ENCODE results near the gene WDR70.
"Not testable (repeated sequence)": the region's sequence is repeated elsewhere in the genome, so short reads cannot be mapped to it uniquely, and the experiment has no call there.

Gene WDR70

GRCh38 chr5:37637165-37637845 lies 258.2 kb downstream of the WDR70 start:
- in situ Hi-C loops (cut with HindIII; ENCODE audit: low sequenced_read_pairs) = no loop called here
- no peak overlapping the region for H3K4me3 ChIP-seq (ENCODE audit: low read depth, low read length)
- peak; percentile 5 for DNase-seq (ENCODE audit: low read depth)
- no peak for TF ChIP-seq CTCF (IDR thresholded peaks at IDR 0.05; ENCODE audit: low read depth, low read length, missing control alignments)

- in situ Hi-C loops (cut with HindIII; ENCODE audit: low sequenced_read_pairs) = no loop called here
- DNase-seq (ENCODE audit: low read depth) = no peak
- TF ChIP-seq CTCF (IDR thresholded peaks at IDR 0.05; ENCODE audit: low read depth, low read length, missing control alignments) = no peak
- no peak overlapping the region for H3K4me3 ChIP-seq (ENCODE audit: low read depth, low read length)
Observed at GRCh38 chr5:37638897-37639296, 259.8 kb downstream of the WDR70 start.

GRCh38 chr5:37640088-37640487 lies 261.0 kb downstream of the WDR70 start:
- no peak for TF ChIP-seq CTCF (IDR thresholded peaks at IDR 0.05; ENCODE audit: low read depth, low read length, missing control alignments)
- in situ Hi-C loops (cut with HindIII; ENCODE audit: low sequenced_read_pairs) = no loop called here
- no peak overlapping the region for H3K4me3 ChIP-seq (ENCODE audit: low read depth, low read length)
- no peak for DNase-seq (ENCODE audit: low read depth)

GRCh38 chr5:37641933-37642332 lies 262.8 kb downstream of the WDR70 start:
- in situ Hi-C loops (cut with HindIII; ENCODE audit: low sequenced_read_pairs) = no loop called here
- no peak for TF ChIP-seq CTCF (IDR thresholded peaks at IDR 0.05; ENCODE audit: low read depth, low read length, missing control alignments)
- DNase-seq (ENCODE audit: low read depth) = no peak
- no peak overlapping the region for H3K4me3 ChIP-seq (ENCODE audit: low read depth, low read length)

GRCh38 chr5:37645707-37646106 lies 266.6 kb downstream of the WDR70 start:
- no peak for DNase-seq (ENCODE audit: low read depth)
- in situ Hi-C loops (cut with HindIII; ENCODE audit: low sequenced_read_pairs) = no loop called here
- H3K4me3 ChIP-seq (ENCODE audit: low read depth, low read length) = no peak overlapping the region
- TF ChIP-seq CTCF (IDR thresholded peaks at IDR 0.05; ENCODE audit: low read depth, low read length, missing control alignments) = no peak

GRCh38 chr5:37654566-37654965 lies 275.4 kb downstream of the WDR70 start:
- H3K4me3 ChIP-seq (ENCODE audit: low read depth, low read length); in situ Hi-C loops (cut with HindIII; ENCODE audit: low sequenced_read_pairs); DNase-seq (ENCODE audit: low read depth): not testable (repeated sequence)

GRCh38 chr5:37657046-37657445 lies 277.9 kb downstream of the WDR70 start:
- TF ChIP-seq CTCF (IDR thresholded peaks at IDR 0.05; ENCODE audit: low read depth, low read length, missing control alignments) = no peak
- in situ Hi-C loops (cut with HindIII; ENCODE audit: low sequenced_read_pairs) = no loop called here
- no peak overlapping the region for H3K4me3 ChIP-seq (ENCODE audit: low read depth, low read length)
- no peak for DNase-seq (ENCODE audit: low read depth)
